ENCODE results near the gene PAX1.

Gene PAX1

DNA sequence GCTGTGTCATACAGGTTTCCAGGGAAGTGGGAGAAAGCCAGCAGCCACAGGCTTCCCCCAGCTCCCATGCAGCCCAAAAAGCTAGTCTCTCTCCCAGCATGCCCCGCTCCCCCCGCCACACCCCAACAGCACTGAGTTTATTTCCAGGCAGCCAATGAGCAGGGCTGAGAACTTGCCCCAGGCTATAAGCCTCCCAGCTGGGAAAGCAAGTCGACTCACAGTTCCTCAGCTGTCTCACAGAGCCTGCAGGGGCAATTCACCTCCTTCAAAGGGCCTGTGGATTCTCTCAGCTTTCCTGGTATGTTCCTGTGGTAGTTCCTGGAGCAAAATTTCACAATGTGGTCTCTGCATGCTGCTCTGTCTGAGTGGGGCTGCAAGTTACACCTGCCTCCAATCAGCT is 34.2 kb downstream of the PAX1 start:
- DNase-seq, result no peak

GRCh38 chr20:21741266-21741665 is 35.8 kb downstream of the PAX1 start:
- DNase-seq, result no peak

GRCh38 chr20:21762646-21763045 is 57.2 kb downstream of the PAX1 start:
- DNase-seq, result no peak

DNA sequence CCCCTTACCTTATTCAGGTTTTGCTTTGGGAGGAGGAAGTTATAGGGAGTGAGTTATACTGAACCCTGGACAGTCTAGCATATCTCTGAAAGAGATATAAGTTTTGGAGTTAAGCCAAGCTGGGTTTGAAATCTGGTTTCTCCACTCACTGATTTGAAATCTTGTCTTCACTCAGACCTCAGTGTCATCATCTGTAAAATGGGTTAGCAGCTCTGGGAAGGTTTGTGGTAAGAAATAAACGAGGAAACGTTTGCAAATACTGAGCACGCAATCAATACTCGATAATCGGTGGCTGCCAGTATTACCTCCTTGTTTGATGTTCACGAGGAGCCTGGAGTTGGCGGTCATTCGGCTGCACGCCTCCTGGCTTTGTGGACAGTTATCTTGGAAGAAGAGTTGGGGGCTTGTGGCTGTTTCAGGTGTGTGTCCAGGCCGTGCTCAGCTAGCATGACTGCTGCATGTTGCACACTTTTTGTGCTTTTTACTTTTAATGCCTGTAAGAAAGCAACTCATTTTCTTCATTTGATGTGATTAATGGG is 61.8 kb downstream of the PAX1 start:
- DNase-seq, result no peak

DNA sequence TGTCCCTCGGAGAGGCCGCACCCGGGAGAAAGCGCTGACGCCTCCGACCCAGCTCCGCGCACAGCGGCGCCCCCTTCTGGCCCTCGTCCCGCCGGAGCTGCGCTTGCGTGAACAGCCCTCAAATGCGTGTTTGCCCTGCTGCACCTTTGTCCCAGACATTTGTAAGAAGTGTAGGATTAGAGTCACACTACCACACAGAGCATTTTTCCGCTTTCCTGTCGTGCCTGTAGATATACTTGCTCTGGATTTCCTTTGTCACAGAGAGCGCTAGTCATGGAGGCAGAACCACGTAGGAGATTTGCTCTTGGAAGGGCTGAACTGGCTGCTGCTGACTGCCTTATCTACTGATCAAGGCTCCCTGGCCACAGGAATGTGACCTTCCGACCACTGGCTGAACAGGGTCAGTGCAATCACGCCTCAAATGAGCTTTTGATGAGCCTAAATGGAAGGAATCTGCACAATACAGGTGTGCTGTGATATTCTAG is 62.3 kb downstream of the PAX1 start:
- DNase-seq, result peak; percentile 14
